ENCODE data around the gene TRAK1.

TRAK1 gene

GRCh38 chr3:42123824-42124658, 32.9 kb downstream of the TRAK1 start:
- no peaks in the 10 kb centered on the region for H3K36me3 ChIP-seq (replicated peaks)
- H3K27ac ChIP-seq: no peak overlapping the region
- no peak for DNase-seq
- H3K4me3 ChIP-seq (ENCODE audit: low read depth, low read length): no peak overlapping the region
- no peaks in the 10 kb centered on the region for H3K27me3 ChIP-seq (replicated peaks)
- in situ Hi-C loops (cut with HindIII; ENCODE audit: low pct_ligation_motif_present, low sequenced_read_pairs): no loop called here
- TF ChIP-seq, protein P1, sequence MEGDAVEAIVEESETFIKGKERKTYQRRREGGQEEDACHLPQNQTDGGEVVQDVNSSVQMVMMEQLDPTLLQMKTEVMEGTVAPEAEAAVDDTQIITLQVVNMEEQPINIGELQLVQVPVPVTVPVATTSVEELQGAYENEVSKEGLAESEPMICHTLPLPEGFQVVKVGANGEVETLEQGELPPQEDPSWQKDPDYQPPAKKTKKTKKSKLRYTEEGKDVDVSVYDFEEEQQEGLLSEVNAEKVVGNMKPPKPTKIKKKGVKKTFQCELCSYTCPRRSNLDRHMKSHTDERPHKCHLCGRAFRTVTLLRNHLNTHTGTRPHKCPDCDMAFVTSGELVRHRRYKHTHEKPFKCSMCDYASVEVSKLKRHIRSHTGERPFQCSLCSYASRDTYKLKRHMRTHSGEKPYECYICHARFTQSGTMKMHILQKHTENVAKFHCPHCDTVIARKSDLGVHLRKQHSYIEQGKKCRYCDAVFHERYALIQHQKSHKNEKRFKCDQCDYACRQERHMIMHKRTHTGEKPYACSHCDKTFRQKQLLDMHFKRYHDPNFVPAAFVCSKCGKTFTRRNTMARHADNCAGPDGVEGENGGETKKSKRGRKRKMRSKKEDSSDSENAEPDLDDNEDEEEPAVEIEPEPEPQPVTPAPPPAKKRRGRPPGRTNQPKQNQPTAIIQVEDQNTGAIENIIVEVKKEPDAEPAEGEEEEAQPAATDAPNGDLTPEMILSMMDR (IDR thresholded peaks at IDR 0.05; ENCODE audit: low read depth, low read length, missing control alignments): no peak

DNA sequence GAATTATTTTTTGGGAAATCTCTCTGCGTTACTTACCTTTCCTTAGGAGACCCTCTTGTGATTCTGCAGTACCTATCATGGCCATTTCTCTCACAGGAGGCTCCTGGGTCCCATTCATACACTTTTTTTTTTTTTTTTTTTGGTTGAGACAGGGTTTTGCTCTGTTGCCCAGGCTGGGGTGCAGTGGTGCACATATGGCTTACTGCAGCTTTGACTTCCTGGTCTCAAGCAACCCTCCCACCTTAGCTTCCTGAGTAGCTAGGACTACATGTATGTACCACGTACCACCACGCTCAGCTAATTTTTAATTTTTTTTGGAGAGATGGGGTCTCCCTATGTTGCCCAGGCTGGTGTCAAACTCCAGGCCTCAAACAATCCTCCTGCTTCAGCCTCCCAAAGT, 36.1 kb downstream of the TRAK1 start:
- no peak for DNase-seq
- TF ChIP-seq, protein P1 (IDR thresholded peaks at IDR 0.05; ENCODE audit: low read depth, low read length, missing control alignments): no peak
- Histone ChIP-seq H3K36me3 (replicated peaks) (no peaks in the 10 kb centered on the region), H3K27ac (no peak overlapping the region), H3K27me3 (replicated peaks) (no peaks in the 10 kb centered on the region), H3K4me3 (ENCODE audit: low read depth, low read length) (no peak overlapping the region)
- in situ Hi-C loops (cut with HindIII; ENCODE audit: low pct_ligation_motif_present, low sequenced_read_pairs): no loop called here

DNA sequence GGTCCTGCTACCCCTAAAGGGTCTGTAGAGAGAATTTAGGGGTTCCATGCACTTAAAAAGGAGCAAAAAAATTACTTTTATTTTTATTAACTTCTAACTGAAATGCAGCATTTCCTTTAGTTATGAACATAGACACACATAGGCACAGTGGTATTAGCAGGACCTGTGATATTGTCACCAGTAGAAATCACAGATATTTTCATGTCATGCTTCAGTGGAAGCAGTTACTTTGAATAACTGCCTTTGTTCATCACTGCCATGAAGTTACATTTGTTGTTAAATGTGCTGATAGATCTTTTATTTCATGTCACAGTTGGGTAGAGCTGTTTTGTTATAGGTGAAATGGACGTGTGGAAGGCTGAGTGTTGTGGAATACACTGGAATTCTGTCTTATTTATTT, 37.4 kb downstream of the TRAK1 start:
- no peak for DNase-seq
- in situ Hi-C loops (cut with HindIII; ENCODE audit: low pct_ligation_motif_present, low sequenced_read_pairs): no loop called here
- Histone ChIP-seq H3K27me3 (replicated peaks) (no peaks in the 10 kb centered on the region), H3K36me3 (replicated peaks) (no peaks in the 10 kb centered on the region), H3K4me3 (ENCODE audit: low read depth, low read length) (no peak overlapping the region), H3K27ac (no peak overlapping the region)
- TF ChIP-seq, protein P1 (IDR thresholded peaks at IDR 0.05; ENCODE audit: low read depth, low read length, missing control alignments): no peak

- H3K27me3 ChIP-seq (replicated peaks): no peaks in the 10 kb centered on the region
- H3K27ac ChIP-seq: no peak overlapping the region
- no peak overlapping the region for H3K4me3 ChIP-seq (ENCODE audit: low read depth, low read length)
- TF ChIP-seq, protein P1 (IDR thresholded peaks at IDR 0.05; ENCODE audit: low read depth, low read length, missing control alignments): no peak
- in situ Hi-C loops (cut with HindIII; ENCODE audit: low pct_ligation_motif_present, low sequenced_read_pairs): no loop called here
- no peaks in the 10 kb centered on the region for H3K36me3 ChIP-seq (replicated peaks)
- peak; percentile 21 for DNase-seq
Measured at GRCh38 chr3:42129014-42129953, 38.1 kb downstream of the TRAK1 start.

DNA sequence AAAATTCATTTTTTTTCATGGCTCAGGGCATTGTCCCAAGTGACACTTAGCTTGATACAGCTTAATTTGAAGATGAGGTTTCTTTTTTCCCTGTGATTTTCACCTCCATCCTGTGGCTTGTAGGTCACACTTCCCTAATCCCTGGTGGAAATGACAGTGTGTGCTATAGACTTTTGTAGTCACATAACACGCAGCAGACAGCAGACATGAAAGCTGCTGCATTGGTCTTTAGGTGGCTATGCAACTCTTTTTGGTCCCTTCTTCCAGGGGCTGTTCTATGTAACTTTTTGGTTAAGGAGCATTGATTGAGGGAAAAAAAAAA, 38.8 kb downstream of the TRAK1 start:
- H3K27ac ChIP-seq: no peak overlapping the region
- DNase-seq: no peak
- no peaks in the 10 kb centered on the region for H3K36me3 ChIP-seq (replicated peaks)
- TF ChIP-seq, protein P1 (IDR thresholded peaks at IDR 0.05; ENCODE audit: low read depth, low read length, missing control alignments): no peak
- no peaks in the 10 kb centered on the region for H3K27me3 ChIP-seq (replicated peaks)
- no peak overlapping the region for H3K4me3 ChIP-seq (ENCODE audit: low read depth, low read length)
- in situ Hi-C loops (cut with HindIII; ENCODE audit: low pct_ligation_motif_present, low sequenced_read_pairs): no loop called here
